ENCODE data around the gene VASP. TPM values are rescaled to one million over a fixed set of nuclear protein-coding genes. Genes with fewer than 3 reads are reported as not detected.
A peak's percentile ranks its signal among the peaks of the same experiment; 100 is the strongest.
"Not testable (repeated sequence)": the region's sequence is repeated elsewhere in the genome, so short reads cannot be mapped to it uniquely, and the experiment has no call there.

The VASP gene
- total and polyA plus RNA-seq, 2 experiments from 2014 or later, result 60.3 to 147 TPM

DNA sequence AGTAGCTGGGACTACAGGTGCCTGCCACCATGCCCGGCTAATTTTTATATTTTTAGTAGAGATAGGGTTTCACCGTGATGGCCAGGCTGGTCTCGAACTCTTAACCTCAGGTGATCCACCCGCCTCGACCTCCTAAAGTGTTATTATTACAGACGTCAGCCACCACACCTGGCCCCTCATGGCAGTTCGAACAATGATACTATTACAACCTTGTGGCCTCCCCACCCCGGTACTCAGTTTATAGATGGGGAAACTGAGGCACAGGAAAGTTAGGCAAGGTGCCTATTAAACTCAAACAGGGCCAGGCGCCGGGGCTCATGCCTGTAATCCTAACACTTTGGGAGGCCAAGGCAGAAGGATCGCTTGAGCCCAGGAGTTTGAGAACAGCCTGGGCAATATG, 3.1 kb downstream of the VASP start:
- H3K27ac Mint-ChIP-seq, H2AFZ ChIP-seq, H3K9me3 Mint-ChIP-seq: not testable (repeated sequence)

DNA sequence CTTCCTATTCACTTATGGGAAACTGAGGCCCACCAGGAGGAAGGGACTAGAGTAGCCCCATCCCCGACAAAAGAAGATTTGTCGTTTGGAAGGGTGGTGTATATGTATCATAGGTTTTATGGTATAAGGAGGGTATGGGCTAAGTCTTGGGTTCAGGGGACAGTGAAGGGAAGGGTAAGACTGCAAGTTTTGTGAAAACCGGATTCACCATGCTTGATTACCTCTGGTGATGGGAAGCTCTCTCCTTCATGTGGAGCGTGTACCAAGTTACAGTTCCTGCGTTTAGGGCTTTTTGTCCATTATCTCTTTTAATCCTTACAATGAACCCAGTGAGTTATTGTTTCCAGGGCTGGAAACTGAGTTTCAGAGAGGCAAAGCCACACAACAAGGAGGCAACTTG, 3.8 kb downstream of the VASP start:
- Mint-ChIP-seq H3K9me3 (no peaks in the 10 kb centered on the region; the same call in 2 of the 3 replicates), H3K27me3 (ENCODE audit: insufficient read depth, low read depth, poor library complexity) (peaks cover 7% of the 10 kb centered on the region), H3K4me1 (peaks cover 16% of the 10 kb centered on the region), H3K36me3 (ENCODE audit: low read depth) (peaks cover 14% of the 10 kb centered on the region), H3K27ac (no peak overlapping the region), H3K4me3 (no peak overlapping the region)
- Histone ChIP-seq H3F3A (replicated peaks; ENCODE audit: low read depth) (peaks cover 11% of the 10 kb centered on the region), H3K27me3 (ENCODE audit: insufficient read depth) (no peaks in the 10 kb centered on the region), H3K79me2 (replicated peaks; ENCODE audit: insufficient read depth) (peaks cover 87% of the 10 kb centered on the region), H3K27ac (ENCODE audit: low read depth) (peak overlapping the region; percentile 20; the same call in 1 of the 2 replicates), H3K4me2 (no peak overlapping the region), H3K9me2 (ENCODE audit: insufficient read depth) (no peaks in the 10 kb centered on the region), H3K36me3 (ENCODE audit: insufficient read depth) (no peaks in the 10 kb centered on the region; the same call in 1 of the 2 replicates), H2AFZ (no peak overlapping the region), H3K4me1 (ENCODE audit: insufficient read depth) (peaks cover 17% of the 10 kb centered on the region), H4K20me1 (replicated peaks; ENCODE audit: insufficient read depth) (peaks cover 50% of the 10 kb centered on the region), H3K4me3 (no peak overlapping the region)
- ATAC-seq, result no peak
- DNase-seq (ENCODE audit: low spot score), result no peak
- TF ChIP-seq CREB1 (CRISPR knock-in tag; IDR thresholded peaks at IDR 0.05; ENCODE audit: low read depth) (no peak), JUNB (IDR thresholded peaks at IDR 0.05; ENCODE audit: unreplicated experiment) (no peak), NANOG (IDR thresholded peaks at IDR 0.05; ENCODE audit: borderline replicate concordance) (no peak)
- TF ChIP-seq, protein P1, sequence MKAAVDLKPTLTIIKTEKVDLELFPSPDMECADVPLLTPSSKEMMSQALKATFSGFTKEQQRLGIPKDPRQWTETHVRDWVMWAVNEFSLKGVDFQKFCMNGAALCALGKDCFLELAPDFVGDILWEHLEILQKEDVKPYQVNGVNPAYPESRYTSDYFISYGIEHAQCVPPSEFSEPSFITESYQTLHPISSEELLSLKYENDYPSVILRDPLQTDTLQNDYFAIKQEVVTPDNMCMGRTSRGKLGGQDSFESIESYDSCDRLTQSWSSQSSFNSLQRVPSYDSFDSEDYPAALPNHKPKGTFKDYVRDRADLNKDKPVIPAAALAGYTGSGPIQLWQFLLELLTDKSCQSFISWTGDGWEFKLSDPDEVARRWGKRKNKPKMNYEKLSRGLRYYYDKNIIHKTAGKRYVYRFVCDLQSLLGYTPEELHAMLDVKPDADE (IDR thresholded peaks at IDR 0.05), result no peak
- TF ChIP-seq, protein P2, sequence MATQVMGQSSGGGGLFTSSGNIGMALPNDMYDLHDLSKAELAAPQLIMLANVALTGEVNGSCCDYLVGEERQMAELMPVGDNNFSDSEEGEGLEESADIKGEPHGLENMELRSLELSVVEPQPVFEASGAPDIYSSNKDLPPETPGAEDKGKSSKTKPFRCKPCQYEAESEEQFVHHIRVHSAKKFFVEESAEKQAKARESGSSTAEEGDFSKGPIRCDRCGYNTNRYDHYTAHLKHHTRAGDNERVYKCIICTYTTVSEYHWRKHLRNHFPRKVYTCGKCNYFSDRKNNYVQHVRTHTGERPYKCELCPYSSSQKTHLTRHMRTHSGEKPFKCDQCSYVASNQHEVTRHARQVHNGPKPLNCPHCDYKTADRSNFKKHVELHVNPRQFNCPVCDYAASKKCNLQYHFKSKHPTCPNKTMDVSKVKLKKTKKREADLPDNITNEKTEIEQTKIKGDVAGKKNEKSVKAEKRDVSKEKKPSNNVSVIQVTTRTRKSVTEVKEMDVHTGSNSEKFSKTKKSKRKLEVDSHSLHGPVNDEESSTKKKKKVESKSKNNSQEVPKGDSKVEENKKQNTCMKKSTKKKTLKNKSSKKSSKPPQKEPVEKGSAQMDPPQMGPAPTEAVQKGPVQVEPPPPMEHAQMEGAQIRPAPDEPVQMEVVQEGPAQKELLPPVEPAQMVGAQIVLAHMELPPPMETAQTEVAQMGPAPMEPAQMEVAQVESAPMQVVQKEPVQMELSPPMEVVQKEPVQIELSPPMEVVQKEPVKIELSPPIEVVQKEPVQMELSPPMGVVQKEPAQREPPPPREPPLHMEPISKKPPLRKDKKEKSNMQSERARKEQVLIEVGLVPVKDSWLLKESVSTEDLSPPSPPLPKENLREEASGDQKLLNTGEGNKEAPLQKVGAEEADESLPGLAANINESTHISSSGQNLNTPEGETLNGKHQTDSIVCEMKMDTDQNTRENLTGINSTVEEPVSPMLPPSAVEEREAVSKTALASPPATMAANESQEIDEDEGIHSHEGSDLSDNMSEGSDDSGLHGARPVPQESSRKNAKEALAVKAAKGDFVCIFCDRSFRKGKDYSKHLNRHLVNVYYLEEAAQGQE (IDR thresholded peaks at IDR 0.05; ENCODE audit: unreplicated experiment), result no peak

More for the DNA sequence above, 3.1 kb downstream of the VASP start:
- Mint-ChIP-seq H3K36me3 (ENCODE audit: low read depth) (peaks cover 14% of the 10 kb centered on the region), H3K4me1 (peaks cover 18% of the 10 kb centered on the region), H3K4me3 (peak overlapping the region; percentile 88; the same call in 2 of the 3 replicates)
- H3F3A ChIP-seq (replicated peaks; ENCODE audit: low read depth), result peaks cover 11% of the 10 kb centered on the region
- peaks cover 80% of the 10 kb centered on the region for H3K79me2 ChIP-seq (replicated peaks; ENCODE audit: insufficient read depth)
- not testable (repeated sequence) for H3K27me3 ChIP-seq (ENCODE audit: insufficient read depth); DNase-seq (ENCODE audit: low spot score); ATAC-seq; H3K36me3 ChIP-seq (ENCODE audit: insufficient read depth); H3K9me2 ChIP-seq (ENCODE audit: insufficient read depth); H3K27me3 Mint-ChIP-seq (ENCODE audit: insufficient read depth, low read depth, poor library complexity)
- H3K4me2 ChIP-seq, result peak overlapping the region; percentile 95
- H3K4me3 ChIP-seq, result peak overlapping the region; percentile 99; the same call in 1 of the 2 replicates
- peak overlapping the region; percentile 88; the same call in 1 of the 2 replicates for H3K27ac ChIP-seq (ENCODE audit: low read depth)
- H4K20me1 ChIP-seq (replicated peaks; ENCODE audit: insufficient read depth), result peaks cover 43% of the 10 kb centered on the region
- peaks cover 18% of the 10 kb centered on the region for H3K4me1 ChIP-seq (ENCODE audit: insufficient read depth)

Measured in GM23338 (cell line).